ENCODE results near the gene KLHL30.
"Not testable (repeated sequence)": the region's sequence is repeated elsewhere in the genome, so short reads cannot be mapped to it uniquely, and the experiment has no call there.

Gene KLHL30

GRCh38 chr2:238165288-238165921, 26.9 kb downstream of the KLHL30 start:
- no peak for DNase-seq

- no peak for DNase-seq
Measured at GRCh38 chr2:238166391-238167343, 28.2 kb downstream of the KLHL30 start.

- DNase-seq = no peak
Measured at GRCh38 chr2:238167344-238167715, 28.9 kb downstream of the KLHL30 start.

- no peak for DNase-seq
Measured at GRCh38 chr2:238167761-238168160, 29.3 kb downstream of the KLHL30 start.

GRCh38 chr2:238168196-238169047, 30.0 kb downstream of the KLHL30 start:
- no peak for DNase-seq

GRCh38 chr2:238169048-238169707, 30.7 kb downstream of the KLHL30 start:
- no peak for DNase-seq

GRCh38 chr2:238169708-238170251, 31.3 kb downstream of the KLHL30 start:
- no peak for DNase-seq

- DNase-seq = no peak
Measured at GRCh38 chr2:238170386-238171071, 32.1 kb downstream of the KLHL30 start.

- DNase-seq = not testable (repeated sequence)
Measured at GRCh38 chr2:238171072-238171431, 32.6 kb downstream of the KLHL30 start.

GRCh38 chr2:238171575-238172187, 33.2 kb downstream of the KLHL30 start:
- DNase-seq = no peak

GRCh38 chr2:238172439-238172838, 34.0 kb downstream of the KLHL30 start:
- no peak for DNase-seq

GRCh38 chr2:238173692-238174091, 35.2 kb downstream of the KLHL30 start:
- DNase-seq = no peak

- DNase-seq = no peak
Measured at GRCh38 chr2:238174291-238174690, 35.8 kb downstream of the KLHL30 start.

- no peak for DNase-seq
Measured at GRCh38 chr2:238174701-238175100, 36.2 kb downstream of the KLHL30 start.

- DNase-seq = no peak
Measured at GRCh38 chr2:238176613-238177012, 38.1 kb downstream of the KLHL30 start.

- no peak for DNase-seq
Measured at GRCh38 chr2:238180554-238180953, 42.1 kb downstream of the KLHL30 start.

GRCh38 chr2:238182362-238182761, 43.9 kb downstream of the KLHL30 start:
- no peak for DNase-seq

- no peak for DNase-seq
Measured at GRCh38 chr2:238183821-238184220, 45.4 kb downstream of the KLHL30 start.

- DNase-seq = no peak
Measured at GRCh38 chr2:238187618-238188548, 49.4 kb downstream of the KLHL30 start.

GRCh38 chr2:238190445-238190844, 52.0 kb downstream of the KLHL30 start:
- no peak for DNase-seq

All from RPMI8226 (cell line).